Measurements from ENCODE around the gene RALGAPA1. TPM values are rescaled to one million over a fixed set of nuclear protein-coding genes. Genes with fewer than 3 reads are reported as not detected.
"Not testable (repeated sequence)": the region's sequence is repeated elsewhere in the genome, so short reads cannot be mapped to it uniquely, and the experiment has no call there.

The RALGAPA1 gene
- total and polyA plus RNA-seq, 9 of the 15 experiments (the other 6 are each of a cell fraction or from before 2014, with no cell fraction given), result 2.5 to 16.3 (median 6.2) TPM

DNA sequence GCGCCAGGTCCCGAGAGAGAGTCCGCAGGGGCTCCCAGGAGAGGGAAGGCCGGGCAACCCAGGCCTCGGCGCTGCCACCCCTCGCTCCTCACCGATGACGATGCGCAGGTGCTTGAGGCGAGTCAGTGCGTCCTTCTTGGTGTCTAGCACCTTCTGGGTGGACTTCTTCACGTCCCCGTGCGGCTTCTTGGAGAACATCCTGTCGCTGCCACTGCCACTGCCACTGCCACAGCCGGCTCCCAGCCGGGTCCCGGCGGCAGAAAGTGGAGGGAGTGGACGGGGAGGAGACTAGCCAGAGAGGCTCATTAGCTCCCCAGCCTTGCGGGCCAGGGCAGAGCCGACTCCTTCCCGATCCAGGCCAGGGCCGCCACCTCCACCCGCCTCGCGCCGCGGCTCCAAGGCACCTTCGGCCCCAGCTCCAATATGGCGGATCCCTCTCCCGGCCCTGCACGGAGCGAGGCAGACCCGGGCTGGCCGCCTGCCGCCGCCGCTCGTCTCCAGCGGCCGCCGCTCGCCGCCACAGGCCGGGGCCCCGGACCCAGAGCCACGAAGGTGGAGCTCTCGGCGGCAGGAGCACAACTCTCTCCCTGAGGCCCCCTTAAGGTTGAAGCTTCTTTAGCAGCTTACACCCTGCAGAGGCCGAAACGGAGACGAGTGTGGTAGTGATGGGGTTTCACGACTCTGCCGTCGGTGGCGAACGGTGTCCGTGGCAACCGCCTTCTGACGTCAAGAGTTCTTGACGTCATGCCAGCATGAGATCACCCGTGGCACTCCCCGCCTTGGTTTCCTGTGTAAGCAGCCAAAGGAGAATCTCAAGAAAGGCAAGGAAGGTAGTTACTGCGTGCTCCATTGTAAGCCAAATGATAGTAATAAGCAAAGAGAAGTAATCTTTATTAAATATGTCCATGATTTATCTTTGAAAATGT lies at the start of gene RALGAPA1 (continued):
- TF ChIP-seq KDM5B (IDR thresholded peaks at IDR 0.05; ENCODE audit: insufficient replicate concordance, low read depth, low read length), result peak; percentile 72
- TF ChIP-seq TARDBP (IDR thresholded peaks at IDR 0.05), result peak; percentile 98
- TF ChIP-seq HCFC1 (IDR thresholded peaks at IDR 0.05; ENCODE audit: low read depth, low read length), result 0 out of 2 replicates have a peak, but pooled peaks have one; percentile 5
- TF ChIP-seq MYC (IDR thresholded peaks at IDR 0.05; ENCODE audit: low read depth, low read length), result peak; percentile 28; the same call in 1 of the 2 replicates
- not testable (repeated sequence) for TF ChIP-seq MYC (CRISPR knock-in tag; IDR thresholded peaks at IDR 0.05; ENCODE audit: borderline replicate concordance, low read depth)
- TF ChIP-seq, protein P1, sequence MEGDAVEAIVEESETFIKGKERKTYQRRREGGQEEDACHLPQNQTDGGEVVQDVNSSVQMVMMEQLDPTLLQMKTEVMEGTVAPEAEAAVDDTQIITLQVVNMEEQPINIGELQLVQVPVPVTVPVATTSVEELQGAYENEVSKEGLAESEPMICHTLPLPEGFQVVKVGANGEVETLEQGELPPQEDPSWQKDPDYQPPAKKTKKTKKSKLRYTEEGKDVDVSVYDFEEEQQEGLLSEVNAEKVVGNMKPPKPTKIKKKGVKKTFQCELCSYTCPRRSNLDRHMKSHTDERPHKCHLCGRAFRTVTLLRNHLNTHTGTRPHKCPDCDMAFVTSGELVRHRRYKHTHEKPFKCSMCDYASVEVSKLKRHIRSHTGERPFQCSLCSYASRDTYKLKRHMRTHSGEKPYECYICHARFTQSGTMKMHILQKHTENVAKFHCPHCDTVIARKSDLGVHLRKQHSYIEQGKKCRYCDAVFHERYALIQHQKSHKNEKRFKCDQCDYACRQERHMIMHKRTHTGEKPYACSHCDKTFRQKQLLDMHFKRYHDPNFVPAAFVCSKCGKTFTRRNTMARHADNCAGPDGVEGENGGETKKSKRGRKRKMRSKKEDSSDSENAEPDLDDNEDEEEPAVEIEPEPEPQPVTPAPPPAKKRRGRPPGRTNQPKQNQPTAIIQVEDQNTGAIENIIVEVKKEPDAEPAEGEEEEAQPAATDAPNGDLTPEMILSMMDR (IDR thresholded peaks at IDR 0.05 in 2 of 3, conservative IDR thresholded peaks at IDR 0.05 in 1 of 3; ENCODE audit: insufficient read depth in 2 of 3, low read depth in 1 of 3, low read length in 3 of 3), result peak; percentile 41 to 53 (median 51); a peak in 4 of 6 replicates
- peak; percentile 70 for TF ChIP-seq GABPA (tag; conservative IDR thresholded peaks at IDR 0.05; ENCODE audit: low read depth)
- TF ChIP-seq, protein P2, sequence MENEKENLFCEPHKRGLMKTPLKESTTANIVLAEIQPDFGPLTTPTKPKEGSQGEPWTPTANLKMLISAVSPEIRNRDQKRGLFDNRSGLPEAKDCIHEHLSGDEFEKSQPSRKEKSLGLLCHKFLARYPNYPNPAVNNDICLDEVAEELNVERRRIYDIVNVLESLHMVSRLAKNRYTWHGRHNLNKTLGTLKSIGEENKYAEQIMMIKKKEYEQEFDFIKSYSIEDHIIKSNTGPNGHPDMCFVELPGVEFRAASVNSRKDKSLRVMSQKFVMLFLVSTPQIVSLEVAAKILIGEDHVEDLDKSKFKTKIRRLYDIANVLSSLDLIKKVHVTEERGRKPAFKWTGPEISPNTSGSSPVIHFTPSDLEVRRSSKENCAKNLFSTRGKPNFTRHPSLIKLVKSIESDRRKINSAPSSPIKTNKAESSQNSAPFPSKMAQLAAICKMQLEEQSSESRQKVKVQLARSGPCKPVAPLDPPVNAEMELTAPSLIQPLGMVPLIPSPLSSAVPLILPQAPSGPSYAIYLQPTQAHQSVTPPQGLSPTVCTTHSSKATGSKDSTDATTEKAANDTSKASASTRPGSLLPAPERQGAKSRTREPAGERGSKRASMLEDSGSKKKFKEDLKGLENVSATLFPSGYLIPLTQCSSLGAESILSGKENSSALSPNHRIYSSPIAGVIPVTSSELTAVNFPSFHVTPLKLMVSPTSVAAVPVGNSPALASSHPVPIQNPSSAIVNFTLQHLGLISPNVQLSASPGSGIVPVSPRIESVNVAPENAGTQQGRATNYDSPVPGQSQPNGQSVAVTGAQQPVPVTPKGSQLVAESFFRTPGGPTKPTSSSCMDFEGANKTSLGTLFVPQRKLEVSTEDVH (IDR thresholded peaks at IDR 0.05; ENCODE audit: low read depth, partially characterized antibody), result peak; percentile 26
- TF ChIP-seq TBL1XR1 (IDR thresholded peaks at IDR 0.05; ENCODE audit: low read length in 2 of 2), result peak in 1 of 2 experiments; percentile 69; a peak in 2 of 4 replicates
- peak; percentile 71 for TF ChIP-seq TBP (optimal IDR thresholded peaks at IDR 0.05; ENCODE audit: low read depth, low read length)
- TF ChIP-seq, protein P3, sequence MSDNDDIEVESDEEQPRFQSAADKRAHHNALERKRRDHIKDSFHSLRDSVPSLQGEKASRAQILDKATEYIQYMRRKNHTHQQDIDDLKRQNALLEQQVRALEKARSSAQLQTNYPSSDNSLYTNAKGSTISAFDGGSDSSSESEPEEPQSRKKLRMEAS (CRISPR knock-in tag; IDR thresholded peaks at IDR 0.05), result peak; percentile 46; the same call in 1 of the 2 replicates
- TF ChIP-seq YY1 (IDR thresholded peaks at IDR 0.05; ENCODE audit: borderline replicate concordance in 1 of 3, control insufficient read depth in 1 of 3, extremely low read depth in 1 of 3, insufficient read depth in 3 of 3, insufficient read length in 1 of 3, insufficient replicate concordance in 2 of 3, low read depth in 1 of 3, low read length in 2 of 3), result peak in 2 of 3 experiments; percentile 38 to 66
- TF ChIP-seq, protein P4, sequence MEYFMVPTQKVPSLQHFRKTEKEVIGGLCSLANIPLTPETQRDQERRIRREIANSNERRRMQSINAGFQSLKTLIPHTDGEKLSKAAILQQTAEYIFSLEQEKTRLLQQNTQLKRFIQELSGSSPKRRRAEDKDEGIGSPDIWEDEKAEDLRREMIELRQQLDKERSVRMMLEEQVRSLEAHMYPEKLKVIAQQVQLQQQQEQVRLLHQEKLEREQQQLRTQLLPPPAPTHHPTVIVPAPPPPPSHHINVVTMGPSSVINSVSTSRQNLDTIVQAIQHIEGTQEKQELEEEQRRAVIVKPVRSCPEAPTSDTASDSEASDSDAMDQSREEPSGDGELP (CRISPR knock-in tag; IDR thresholded peaks at IDR 0.05; ENCODE audit: borderline replicate concordance), result peak; percentile 56; the same call in 1 of the 2 replicates
- peak in 1 of 2 experiments; percentile 71; a peak in 2 of 4 replicates for TF ChIP-seq NONO (IDR thresholded peaks at IDR 0.05; ENCODE audit: low read depth in 2 of 2, low read length in 1 of 2)
- TF ChIP-seq, protein P5, sequence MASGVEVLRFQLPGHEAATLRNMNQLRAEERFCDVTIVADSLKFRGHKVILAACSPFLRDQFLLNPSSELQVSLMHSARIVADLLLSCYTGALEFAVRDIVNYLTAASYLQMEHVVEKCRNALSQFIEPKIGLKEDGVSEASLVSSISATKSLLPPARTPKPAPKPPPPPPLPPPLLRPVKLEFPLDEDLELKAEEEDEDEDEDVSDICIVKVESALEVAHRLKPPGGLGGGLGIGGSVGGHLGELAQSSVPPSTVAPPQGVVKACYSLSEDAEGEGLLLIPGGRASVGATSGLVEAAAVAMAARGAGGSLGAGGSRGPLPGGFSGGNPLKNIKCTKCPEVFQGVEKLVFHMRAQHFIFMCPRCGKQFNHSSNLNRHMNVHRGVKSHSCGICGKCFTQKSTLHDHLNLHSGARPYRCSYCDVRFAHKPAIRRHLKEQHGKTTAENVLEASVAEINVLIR (CRISPR knock-in tag; IDR thresholded peaks at IDR 0.05), result peak; percentile 89

Measured in K562 (cell line).